ENCODE data around the gene PPP1R13L.

PPP1R13L gene

GRCh38 chr19:45355402-45355801, 49.5 kb downstream of the PPP1R13L start:
- H3K9me3 ChIP-seq (ENCODE audit: control insufficient read depth, insufficient read depth, low read length) = no peaks in the 10 kb centered on the region
- H3K36me3 ChIP-seq (ENCODE audit: control insufficient read depth, low read length) = peaks cover 23% of the 10 kb centered on the region
- no peak for TF ChIP-seq EZH2phosphoT487 (IDR thresholded peaks at IDR 0.05; ENCODE audit: borderline replicate concordance, low read length)
- no peak for TF ChIP-seq CTCF (IDR thresholded peaks at IDR 0.05; ENCODE audit: low read depth, low read length, poor library complexity, severe bottlenecking)

GRCh38 chr19:45354241-45354842, 50.5 kb downstream of the PPP1R13L start:
- Histone ChIP-seq H3K4me1 (ENCODE audit: control insufficient read depth, low read length) (no peaks in the 10 kb centered on the region), H3K9me3 (ENCODE audit: control insufficient read depth, insufficient read depth, low read length) (no peaks in the 10 kb centered on the region), H3K9me2 (replicated peaks; ENCODE audit: control insufficient read depth, low read length) (no peaks in the 10 kb centered on the region), H3K4me2 (ENCODE audit: low read length) (no peak overlapping the region), H3K27ac (ENCODE audit: low read depth, low read length) (no peak overlapping the region), H3K36me3 (ENCODE audit: control insufficient read depth, low read length) (peaks cover 23% of the 10 kb centered on the region), H4K20me1 (ENCODE audit: control insufficient read depth, insufficient read depth, low read depth, low read length) (no peaks in the 10 kb centered on the region), H3K4me3 (ENCODE audit: low read length) (no peak overlapping the region), H3K79me2 (ENCODE audit: control insufficient read depth, low read length) (no peaks in the 10 kb centered on the region), H3K27me3 (ENCODE audit: control insufficient read depth, low read length) (no peaks in the 10 kb centered on the region), H3F3A (ENCODE audit: control insufficient read depth, insufficient read depth) (no peaks in the 10 kb centered on the region)
- TF ChIP-seq EZH2phosphoT487 (IDR thresholded peaks at IDR 0.05; ENCODE audit: borderline replicate concordance, low read length) = no peak
- TF ChIP-seq CTCF (IDR thresholded peaks at IDR 0.05; ENCODE audit: low read depth, low read length, poor library complexity, severe bottlenecking) = no peak

More at GRCh38 chr19:45355402-45355801, 49.5 kb downstream of the PPP1R13L start:
- Histone ChIP-seq H3K4me3 (ENCODE audit: low read length) (no peak overlapping the region), H3F3A (ENCODE audit: control insufficient read depth, insufficient read depth) (no peaks in the 10 kb centered on the region), H4K20me1 (ENCODE audit: control insufficient read depth, insufficient read depth, low read depth, low read length) (no peaks in the 10 kb centered on the region), H3K27me3 (ENCODE audit: control insufficient read depth, low read length) (no peaks in the 10 kb centered on the region), H3K4me2 (ENCODE audit: low read length) (no peak overlapping the region), H3K9me2 (replicated peaks; ENCODE audit: control insufficient read depth, low read length) (no peaks in the 10 kb centered on the region), H3K4me1 (ENCODE audit: control insufficient read depth, low read length) (no peaks in the 10 kb centered on the region), H3K27ac (ENCODE audit: low read depth, low read length) (no peak overlapping the region), H3K79me2 (ENCODE audit: control insufficient read depth, low read length) (no peaks in the 10 kb centered on the region)

GRCh38 chr19:45352914-45353796, 51.7 kb downstream of the PPP1R13L start:
- no peaks in the 10 kb centered on the region for H4K20me1 ChIP-seq (ENCODE audit: control insufficient read depth, insufficient read depth, low read depth, low read length)
- TF ChIP-seq CTCF (IDR thresholded peaks at IDR 0.05; ENCODE audit: low read depth, low read length, poor library complexity, severe bottlenecking) (no peak), EZH2phosphoT487 (IDR thresholded peaks at IDR 0.05; ENCODE audit: borderline replicate concordance, low read length) (no peak)
- no peak overlapping the region for H3K27ac ChIP-seq (ENCODE audit: low read depth, low read length)
- no peaks in the 10 kb centered on the region for H3K4me1 ChIP-seq (ENCODE audit: control insufficient read depth, low read length)
- no peak overlapping the region for H3K4me3 ChIP-seq (ENCODE audit: low read length)
- H3K9me3 ChIP-seq (ENCODE audit: control insufficient read depth, insufficient read depth, low read length) = no peaks in the 10 kb centered on the region
- H3K4me2 ChIP-seq (ENCODE audit: low read length) = no peak overlapping the region
- H3K9me2 ChIP-seq (replicated peaks; ENCODE audit: control insufficient read depth, low read length) = no peaks in the 10 kb centered on the region
- no peaks in the 10 kb centered on the region for H3F3A ChIP-seq (ENCODE audit: control insufficient read depth, insufficient read depth)
- peaks cover 23% of the 10 kb centered on the region for H3K36me3 ChIP-seq (ENCODE audit: control insufficient read depth, low read length)
- no peaks in the 10 kb centered on the region for H3K27me3 ChIP-seq (ENCODE audit: control insufficient read depth, low read length)
- no peaks in the 10 kb centered on the region for H3K79me2 ChIP-seq (ENCODE audit: control insufficient read depth, low read length)
